H1 (cell line): ENCODE measurements around the gene TNFRSF1A. TPM values are rescaled to one million over a fixed set of nuclear protein-coding genes. Genes with fewer than 3 reads are reported as not detected.

Experiments
- CTCF ChIA-PET: fragments of 300-600 bp; sonication (Branson Sonifier 250); formaldehyde crosslinking; loops from one replicate; lab custom pipeline; 2021; ENCODE audit not compliant: partially characterized antibody; lab: Charles Lee
- POLR2A ChIA-PET: fragments of 300-600 bp; sonication (Branson Sonifier 250); formaldehyde crosslinking; loops from one replicate; lab custom pipeline; 2021; ENCODE audit warnings: inconsistent platforms; ENCODE audit not compliant: partially characterized antibody; lab: Charles Lee
- DNase-seq, 2 experiments: peaks; one replicate each; pipeline versions ENCODE4 v3.0.0 to v3.0.0-alpha.2; 2010 to 2022; ENCODE audit warnings: low spot score in 2 of 2, low read depth in 1 of 2, mixed read lengths in 1 of 2
- FAIRE-seq: peaks from 2 replicates; lab custom pipeline; 2011; peaks lifted over from hg19 to GRCh38; lab: Jason Lieb, UNC
- H2AFZ ChIP-seq: 2 replicates; pipeline ENCODE4 v1.8.1; 2012; ENCODE audit warnings: low read length, inconsistent platforms
- H2AK5ac ChIP-seq: 2 replicates; pipeline ENCODE4 v1.6.1; 2013; ENCODE audit warnings: low read depth, low read length
- H2BK120ac ChIP-seq: replicated peaks from 2 replicates; pipeline ENCODE3; 2013; ENCODE audit warnings: low read depth, low read length, inconsistent platforms
- H2BK12ac ChIP-seq: 2 replicates; pipeline ENCODE4 v1.6.1; 2013; ENCODE audit warnings: low read depth, low read length
- H2BK15ac ChIP-seq: 2 replicates; pipeline ENCODE4 v1.6.1; 2013; ENCODE audit warnings: low read length
- H2BK20ac ChIP-seq: 2 replicates; pipeline ENCODE4 v1.6.1; 2013; ENCODE audit warnings: low read length
- H2BK5ac ChIP-seq: 2 replicates; pipeline ENCODE4 v1.6.1; 2013; ENCODE audit warnings: low read depth, low read length
- H3K14ac ChIP-seq: 2 replicates; pipeline ENCODE4 v1.6.1; 2013; ENCODE audit warnings: inconsistent platforms; ENCODE audit not compliant: insufficient read length
- H3K18ac ChIP-seq: 2 replicates; pipeline ENCODE4 v1.6.1; 2013; ENCODE audit warnings: low read length; ENCODE audit errors: extremely low read depth
- H3K23ac ChIP-seq: 2 replicates; pipeline ENCODE4 v1.6.1; 2013; ENCODE audit warnings: inconsistent platforms; ENCODE audit not compliant: insufficient read length
- H3K23me2 ChIP-seq: 2 replicates; pipeline ENCODE4 v1.6.1; 2013; ENCODE audit warnings: low read depth, low read length
- H3K27ac ChIP-seq: 2 replicates; pipeline ENCODE4 v1.6.1; 2011; ENCODE audit warnings: low read depth, low read length, inconsistent platforms
- H3K27me3 ChIP-seq, 4 experiments: replicated peaks in 1 of 4; 1 replicate in 1 of 4; 2 replicates in 3 of 4; pipeline versions ENCODE4 v1.6.1 to v1.8.1; 2011 to 2013; ENCODE audit warnings: low read length in 3 of 4, mild to moderate bottlenecking in 3 of 4, inconsistent platforms in 2 of 4, mixed read lengths in 2 of 4, moderate library complexity in 1 of 4; ENCODE audit not compliant: control insufficient read depth in 3 of 4, insufficient read depth in 3 of 4; ENCODE audit errors: extremely low read depth in 1 of 4
- H3K36me3 ChIP-seq, 4 experiments: 2 replicates each; pipeline versions ENCODE4 v1.6.1 to v1.8.1; 2011 to 2013; ENCODE audit warnings: mild to moderate bottlenecking in 4 of 4, low read length in 3 of 4, moderate library complexity in 2 of 4, control low read depth in 1 of 4, inconsistent platforms in 1 of 4; ENCODE audit not compliant: insufficient read depth in 4 of 4, control insufficient read depth in 2 of 4
- H3K4ac ChIP-seq: replicated peaks from 2 replicates; pipeline ENCODE3; 2013; ENCODE audit warnings: low read length, low read depth, mixed read lengths, inconsistent platforms; ENCODE audit not compliant: insufficient read length
- H3K4me1 ChIP-seq, 4 experiments: replicated peaks in 1 of 4; 1 replicate in 1 of 4; 2 replicates in 3 of 4; pipeline versions ENCODE4 v1.6.1 to v1.8.1; 2011 to 2013; ENCODE audit warnings: low read length in 3 of 4, inconsistent platforms in 2 of 4, mixed read lengths in 1 of 4; ENCODE audit not compliant: insufficient read depth in 4 of 4, control insufficient read depth in 3 of 4
- H3K4me2 ChIP-seq, 2 experiments: 2 replicates each; pipeline versions ENCODE4 v1.6.1 to v1.8.1; 2011 to 2013; ENCODE audit warnings: low read depth in 2 of 2, low read length in 2 of 2, control low read depth in 1 of 2, inconsistent platforms in 1 of 2, mild to moderate bottlenecking in 1 of 2; ENCODE audit not compliant: insufficient read depth in 1 of 2
- H3K4me3 ChIP-seq, 4 experiments: fragments of 200-600, 300-600 bp in 1 of 4; sonication (generic), shearing (Covaris generic), sonication (Bioruptor Twin) in 1 of 4; 2 replicates each; pipeline versions ENCODE4 v1.5.1 to v1.8.1; 2011 to 2016; ENCODE audit warnings: low read length in 4 of 4, low read depth in 3 of 4, control low read depth in 2 of 4, inconsistent platforms in 2 of 4, mild to moderate bottlenecking in 2 of 4, mixed read lengths in 1 of 4, moderate library complexity in 1 of 4; ENCODE audit not compliant: insufficient read depth in 2 of 4; ENCODE audit errors: extremely low read depth in 1 of 4
- H3K56ac ChIP-seq: replicated peaks from 2 replicates; pipeline ENCODE3; 2013; ENCODE audit warnings: low read depth, mild to moderate bottlenecking, mixed read lengths, low read length, inconsistent platforms; ENCODE audit not compliant: insufficient read length
- H3K79me1 ChIP-seq: 2 replicates; pipeline ENCODE4 v1.6.1; 2013; ENCODE audit warnings: low read depth, low read length, control low read depth
- H3K79me2 ChIP-seq, 2 experiments: 2 replicates each; pipeline versions ENCODE4 v1.6.1 to v1.8.1; 2012 to 2013; ENCODE audit warnings: low read length in 2 of 2, mild to moderate bottlenecking in 2 of 2, inconsistent platforms in 1 of 2; ENCODE audit not compliant: insufficient read depth in 2 of 2, control insufficient read depth in 1 of 2
- H3K9ac ChIP-seq, 4 experiments: replicated peaks in 1 of 4; 1 replicate in 1 of 4; 2 replicates in 3 of 4; pipeline versions ENCODE4 v1.6.1 to v1.8.1; 2011 to 2013; ENCODE audit warnings: low read depth in 3 of 4, low read length in 3 of 4, control low read depth in 2 of 4, mild to moderate bottlenecking in 2 of 4, moderate library complexity in 2 of 4, inconsistent platforms in 1 of 4; ENCODE audit errors: extremely low read depth in 1 of 4
- H3K9me3 ChIP-seq, 2 experiments: 2 replicates each; pipeline versions ENCODE4 v1.6.1 to v1.8.1; 2012 to 2013; ENCODE audit warnings: mild to moderate bottlenecking in 2 of 2, moderate library complexity in 2 of 2, control low read depth in 1 of 2, inconsistent platforms in 1 of 2, low read depth in 1 of 2, low read length in 1 of 2, mixed read lengths in 1 of 2; ENCODE audit not compliant: insufficient read depth in 2 of 2
- H4K20me1 ChIP-seq, 2 experiments: replicated peaks in 1 of 2; 2 replicates each; pipeline versions ENCODE3 to v1.8.1; 2011 to 2013; ENCODE audit warnings: inconsistent platforms in 2 of 2, low read length in 2 of 2, mild to moderate bottlenecking in 1 of 2; ENCODE audit not compliant: insufficient read depth in 2 of 2, control insufficient read depth in 1 of 2
- H4K5ac ChIP-seq: 2 replicates; pipeline ENCODE4 v1.6.1; 2013; ENCODE audit warnings: low read length, low read depth, mixed read lengths, inconsistent platforms; ENCODE audit not compliant: insufficient read length
- H4K8ac ChIP-seq: 2 replicates; pipeline ENCODE4 v1.8.0; 2013; ENCODE audit warnings: mild to moderate bottlenecking, moderate library complexity, low read length, inconsistent platforms; ENCODE audit not compliant: insufficient read depth; ENCODE audit errors: extremely low read depth
- H4K91ac ChIP-seq: replicated peaks from 2 replicates; pipeline ENCODE3; 2013; ENCODE audit warnings: low read length, mixed read lengths, inconsistent platforms; ENCODE audit not compliant: insufficient read length
- BACH1 ChIP-seq: IDR thresholded peaks from 2 replicates; pipeline ENCODE4 v1.6.1; 2012; ENCODE audit warnings: low read length, improper control_type of control experiment
- CHD2 ChIP-seq: IDR thresholded peaks from 2 replicates; pipeline ENCODE4 v1.6.1; 2012; ENCODE audit warnings: low read length, improper control_type of control experiment
- CREB1 ChIP-seq: IDR thresholded peaks from 2 replicates; pipeline ENCODE4 v1.6.1; 2012; ENCODE audit warnings: inconsistent platforms
- JUN ChIP-seq: IDR thresholded peaks from 2 replicates; pipeline ENCODE4 v1.6.1; 2011; ENCODE audit warnings: low read depth, mild to moderate bottlenecking, improper control_type of control experiment, low read length
- NANOG ChIP-seq: IDR thresholded peaks from 2 replicates; pipeline ENCODE4 v1.6.1; 2011; ENCODE audit warnings: low read length, low read depth, mild to moderate bottlenecking, inconsistent platforms; ENCODE audit not compliant: insufficient read depth, poor library complexity, severe bottlenecking
- WGBS, 2 experiments: shearing (Covaris generic) in 1 of 2; methylation state at CpG; one replicate each; pipeline versions ENCODE4 v1.1.6 to v1.1.7; 2013 to 2015; ENCODE audit warnings: low lambda C conversion rate in 2 of 2, mixed read lengths in 2 of 2, inconsistent platforms in 1 of 2, low coverage in 1 of 2, missing lambda C conversion rate in 1 of 2; ENCODE audit not compliant: insufficient replicate concordance in 2 of 2, insufficient coverage in 1 of 2, insufficient read length in 1 of 2; ENCODE audit errors: extremely low coverage in 1 of 2, missing lambda C conversion rate in 1 of 2; 5-methylcytosine and 5-hydroxymethylcytosine counted together
- polyA plus RNA-seq, 7 experiments: library from polyadenylated mRNA; depleted of rRNA in 3 of 7; stranded (reverse) in 5 of 7; unstranded in 2 of 7; fragments of >200 nt in 5 of 7; fragments of 200-250 nt in 2 of 7; gene quantifications; 1 replicate in 5 of 7; 2 replicates in 1 of 7; 4 replicates in 1 of 7; pipeline versions ENCODE4 v1.2.1 to v1.2.3, GENCODE V29; 2011 to 2013; ENCODE audit warnings: missing spikeins in 2 of 7, mixed read lengths in 2 of 7
- total RNA-seq: library from RNA; stranded (reverse); fragmentation: NEBNext Ultra II Directional; extraction: Animal tissue kit (Norgen Biotek cat#: 25700); gene quantifications from 2 replicates; pipeline ENCODE4 v1.2.1, GENCODE V29; 2021

The TNFRSF1A gene
- total and polyA plus RNA-seq, 2 of the 8 experiments (the other 6 are each of a cell fraction or from before 2014, with no cell fraction given), result 28.7 to 42.1 TPM

DNA sequence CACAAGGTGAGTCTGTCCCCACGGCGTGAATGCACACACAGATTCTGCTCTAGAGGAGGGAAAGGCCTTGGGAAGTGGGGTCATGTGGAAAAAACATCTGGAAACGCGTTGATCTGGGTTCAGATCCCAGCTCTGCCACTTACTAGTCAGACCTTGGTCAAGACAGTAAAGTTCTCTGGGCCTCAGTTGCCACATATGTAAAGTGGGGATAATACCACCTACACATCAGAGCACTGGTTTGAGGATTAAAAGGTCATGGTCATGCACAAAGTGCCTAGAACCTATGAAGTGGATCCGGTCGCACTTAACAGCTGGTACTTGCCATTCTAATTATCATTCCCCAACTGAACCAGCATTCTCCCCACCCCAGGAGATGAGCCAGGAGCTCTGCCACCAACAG lies 26.7 kb downstream of the TNFRSF1A start:
- Histone ChIP-seq H2BK15ac (no peak overlapping the region), H4K8ac (no peak overlapping the region), H2BK20ac (no peak overlapping the region), H2AFZ (no peak overlapping the region), H3K4me2 (no peak overlapping the region), H3K14ac (no peak overlapping the region), H4K20me1 (peaks cover 0 to 2% of the 10 kb centered on the region in 2 experiments), H3K27me3 (no peaks in the 10 kb centered on the region), H3K36me3 (peaks cover 5 to 33% (median 12%) of the 10 kb centered on the region in 4 experiments; a peak in 7 of 8 replicates), H3K23ac (no peak overlapping the region), H2BK120ac (no peak overlapping the region), H3K4me3 (no peak overlapping the region), H3K79me1 (peaks cover 3% of the 10 kb centered on the region), H3K4me1 (peaks cover 4 to 21% (median 17%) of the 10 kb centered on the region in 4 experiments), H2AK5ac (no peak overlapping the region), H3K56ac (no peak overlapping the region), H3K79me2 (no peaks in the 10 kb centered on the region), H2BK5ac (no peak overlapping the region), H4K91ac (no peak overlapping the region), H3K4ac (no peak overlapping the region), H3K9ac (no peak overlapping the region), H4K5ac (no peak overlapping the region), H3K9me3 (no peaks in the 10 kb centered on the region), H2BK12ac (no peak overlapping the region), H3K23me2 (peaks cover 3% of the 10 kb centered on the region; the same call in 1 of the 2 replicates), H3K27ac (no peak overlapping the region), H3K18ac (no peak overlapping the region)
- ChIA-PET POLR2A (interaction anchor here (1.0 to 3.4 kb wide), 10 partner anchors 9 to 219 kb away, joined by 3 to 13 read pairs (median 4); partner anchors contain the start of genes GAPDH and VAMP1), CTCF (interaction anchor here (3.8 kb wide), 1 partner anchor 11 kb away, joined by 20 read pairs; no protein-coding TSS in a partner anchor)
- FAIRE-seq (no peak), DNase-seq (no peak)
- WGBS, 2 experiments, result 93% methylated on average over 6 of the region's 6 CpGs; no CpG with 5 or more reads in 1 of the 2 experiments
- TF ChIP-seq NANOG (no peak), CHD2 (no peak), CREB1 (no peak), BACH1 (no peak), JUN (no peak)
